PC-9 (cell line): ENCODE measurements around the gene MAP2K5. TPM values are rescaled to one million over a fixed set of nuclear protein-coding genes. Genes with fewer than 3 reads are reported as not detected.

Source experiments
- BruUV-seq: library from RNA; stranded (reverse); fragments of 400-500 nt; replicated peaks from 2 replicates; lab custom pipeline; 2021; lab: Mats Ljungman, UMichigan
- CTCF ChIA-PET: fragments of 300-600 bp; sonication (Branson Sonifier 250); formaldehyde crosslinking; loops from one replicate; lab custom pipeline; 2022; ENCODE audit warnings: antibody characterized with exemption; lab: Charles Lee
- POLR2A ChIA-PET: fragments of 300-600 bp; sonication (Branson Sonifier 250); formaldehyde crosslinking; loops from one replicate; lab custom pipeline; 2022; ENCODE audit warnings: antibody characterized with exemption; ENCODE audit not compliant: unreplicated experiment; lab: Charles Lee
- DNase-seq, 2 experiments: peaks; one replicate each; pipeline versions ENCODE4 v3.0.0 to v3.0.0-alpha.2; 2015 to 2022; ENCODE audit warnings: mixed read lengths in 1 of 2
- H2AFZ ChIP-seq: fragments of 200-600 bp; sonication (generic); 2 replicates; pipeline ENCODE4 v1.8.1; 2017; ENCODE audit warnings: antibody characterized with exemption
- H3F3A ChIP-seq: fragments of 200-600 bp; sonication (generic); 2 replicates; pipeline ENCODE4 v1.8.1; 2017; ENCODE audit warnings: antibody characterized with exemption, mild to moderate bottlenecking, low read depth; ENCODE audit not compliant: insufficient read depth
- H3K27ac ChIP-seq: fragments of 200-600 bp; sonication (generic); 2 replicates; pipeline ENCODE4 v1.6.1; 2016; ENCODE audit warnings: mixed run types
- H3K27me3 ChIP-seq: fragments of 200-600 bp; sonication (generic); 2 replicates; pipeline ENCODE4 v1.6.1; 2016; ENCODE audit warnings: low read depth, mixed run types; ENCODE audit not compliant: insufficient read depth
- H3K36me3 ChIP-seq: fragments of 200-600 bp; sonication (generic); 2 replicates; pipeline ENCODE4 v1.6.1; 2016; ENCODE audit warnings: low read depth, mixed run types
- H3K4me1 ChIP-seq: fragments of 200-600 bp; sonication (generic); replicated peaks from 2 replicates; pipeline ENCODE4 v1.6.1; 2016; ENCODE audit warnings: mixed run types; ENCODE audit not compliant: insufficient read depth
- H3K4me2 ChIP-seq: fragments of 200-600 bp; sonication (generic); 2 replicates; pipeline ENCODE4 v1.6.1; 2017; ENCODE audit warnings: mixed run types
- H3K4me3 ChIP-seq: fragments of 200-600 bp; sonication (generic); 2 replicates; pipeline ENCODE4 v1.6.1; 2016; ENCODE audit warnings: mixed run types
- H3K79me2 ChIP-seq: fragments of 200-600 bp; sonication (generic); 2 replicates; pipeline ENCODE4 v1.6.1; 2017; ENCODE audit warnings: low read depth, mixed run types
- H3K9me2 ChIP-seq: fragments of 200-600 bp; sonication (generic); 2 replicates; pipeline ENCODE4 v1.8.1; 2017; ENCODE audit warnings: mild to moderate bottlenecking; ENCODE audit not compliant: insufficient read depth
- H3K9me3 ChIP-seq: fragments of 200-600 bp; sonication (generic); 2 replicates; pipeline ENCODE4 v1.8.1; 2016; ENCODE audit warnings: low read depth; ENCODE audit not compliant: insufficient read depth
- H4K20me1 ChIP-seq: fragments of 200-600 bp; sonication (generic); 2 replicates; pipeline ENCODE4 v1.8.1; 2017; ENCODE audit not compliant: insufficient read depth
- CTCF ChIP-seq: fragments of 200-600 bp; sonication (generic); conservative IDR thresholded peaks from 2 replicates; pipeline ENCODE4 v1.6.1; 2017; ENCODE audit warnings: mixed run types, antibody characterized with exemption, mild to moderate bottlenecking, moderate library complexity
- EZH2 ChIP-seq: fragments of 200-600 bp; sonication (generic); IDR thresholded peaks from 2 replicates; pipeline ENCODE4 v1.8.0; 2017; ENCODE audit warnings: antibody characterized with exemption, low read depth
- intact Hi-C: fragments of 100-400 bp; cut with micrococcal nuclease; formaldehyde crosslinking; loops from one replicate; pipeline ENCODE4 v1.10.0; 2022; ENCODE audit not compliant: unreplicated experiment
- total RNA-seq: library from RNA; stranded (reverse); gene quantifications from 2 replicates; pipeline ENCODE4 v1.2.3, GENCODE V29; 2021

Gene MAP2K5
- total RNA-seq, 1 experiment from 2014 or later: 26.9 TPM

- ChIA-PET CTCF (no interaction called here), POLR2A (interaction anchor here (0.6 kb wide), 1 partner anchor 349 kb away, joined by 5 read pairs; no protein-coding TSS in a partner anchor)
- H3K27ac ChIP-seq: no peak overlapping the region
- no peaks in the 10 kb centered on the region for H3K27me3 ChIP-seq
- H3K9me3 ChIP-seq: 0 out of 2 replicates have a peak, but pooled peaks cover 3% of the 10 kb centered on the region
- no peak overlapping the region for H2AFZ ChIP-seq
- no peaks in the 10 kb centered on the region for H3F3A ChIP-seq
- H3K9me2 ChIP-seq: no peaks in the 10 kb centered on the region
- intact Hi-C loops: no loop called here
- H3K4me2 ChIP-seq: no peak overlapping the region
- no peak overlapping the region for H3K4me3 ChIP-seq
- H3K36me3 ChIP-seq: no peaks in the 10 kb centered on the region
- H3K79me2 ChIP-seq: no peaks in the 10 kb centered on the region
- DNase-seq: no peak
- TF ChIP-seq EZH2: no peak
- TF ChIP-seq CTCF: no peak
- H3K4me1 ChIP-seq: no peaks in the 10 kb centered on the region
- BruUV-seq: no TSS peak
- H4K20me1 ChIP-seq: no peaks in the 10 kb centered on the region
These were observed 110.1 kb downstream of the MAP2K5 start for GRCh38 chr15:67652586-67652985.

GRCh38 chr15:67660446-67660845 is 117.9 kb downstream of the MAP2K5 start:
- H4K20me1 ChIP-seq: no peaks in the 10 kb centered on the region
- ChIA-PET POLR2A (interaction anchor here (0.6 kb wide), 1 partner anchor 617 kb away, joined by 13 read pairs; the partner anchor contains the start of gene FEM1B), CTCF (no interaction called here)
- intact Hi-C loops: no loop called here
- no peak overlapping the region for H3K4me3 ChIP-seq
- H3K36me3 ChIP-seq: no peaks in the 10 kb centered on the region
- H3K27me3 ChIP-seq: no peaks in the 10 kb centered on the region
- H3K27ac ChIP-seq: no peak overlapping the region
- 0 out of 2 replicates have a peak, but pooled peaks cover 3% of the 10 kb centered on the region for H3K9me3 ChIP-seq
- no peaks in the 10 kb centered on the region for H3K79me2 ChIP-seq
- no peak for TF ChIP-seq EZH2
- TF ChIP-seq CTCF: no peak
- no peak for DNase-seq
- H3K4me1 ChIP-seq: no peaks in the 10 kb centered on the region
- no peak overlapping the region for H3K4me2 ChIP-seq
- no peak overlapping the region for H2AFZ ChIP-seq
- no TSS peak for BruUV-seq
- no peaks in the 10 kb centered on the region for H3K9me2 ChIP-seq
- H3F3A ChIP-seq: no peaks in the 10 kb centered on the region; the same call in 1 of the 2 replicates

- no peak overlapping the region for H3K4me3 ChIP-seq
- H2AFZ ChIP-seq: no peak overlapping the region
- ChIA-PET POLR2A (interaction anchor here (0.6 kb wide), 1 partner anchor 616 kb away, joined by 13 read pairs; the partner anchor contains the start of gene FEM1B), CTCF (no interaction called here)
- H3K27me3 ChIP-seq: no peaks in the 10 kb centered on the region
- no peaks in the 10 kb centered on the region for H3K9me3 ChIP-seq
- H3K79me2 ChIP-seq: no peaks in the 10 kb centered on the region
- BruUV-seq: no TSS peak
- no peaks in the 10 kb centered on the region for H3K4me1 ChIP-seq
- no peak for DNase-seq
- H3F3A ChIP-seq: no peaks in the 10 kb centered on the region; the same call in 1 of the 2 replicates
- no peak overlapping the region for H3K4me2 ChIP-seq
- TF ChIP-seq CTCF (no peak), EZH2 (no peak)
- H4K20me1 ChIP-seq: no peaks in the 10 kb centered on the region
- intact Hi-C loops: no loop called here
- H3K9me2 ChIP-seq: no peaks in the 10 kb centered on the region
- no peak overlapping the region for H3K27ac ChIP-seq
- H3K36me3 ChIP-seq: no peaks in the 10 kb centered on the region
These were observed 118.5 kb downstream of the MAP2K5 start for GRCh38 chr15:67660874-67661606.
